NCI-H748 (cell line): ENCODE data around the gene TP53I11.

ENCODE experiments used
- DNase-seq: peaks from one replicate; lab custom pipeline; 2025; ENCODE audit not compliant: unreplicated experiment; lab: John Stamatoyannopoulos, UW

Gene TP53I11

GRCh38 chr11:44916331-44916730 is 34.4 kb downstream of the TP53I11 start:
- no peak for DNase-seq

GRCh38 chr11:44915621-44916020 is 35.1 kb downstream of the TP53I11 start:
- no peak for DNase-seq

GRCh38 chr11:44915004-44915403 is 35.7 kb downstream of the TP53I11 start:
- no peak for DNase-seq

GRCh38 chr11:44914105-44914504 is 36.6 kb downstream of the TP53I11 start:
- DNase-seq, result no peak

GRCh38 chr11:44913502-44913901 is 37.2 kb downstream of the TP53I11 start:
- no peak for DNase-seq

GRCh38 chr11:44912270-44912987 is 38.3 kb downstream of the TP53I11 start:
- no peak for DNase-seq

GRCh38 chr11:44911029-44911814 is 39.5 kb downstream of the TP53I11 start:
- DNase-seq, result peak; percentile 86

GRCh38 chr11:44910591-44910990 is 40.1 kb downstream of the TP53I11 start:
- no peak for DNase-seq

- no peak for DNase-seq
These were observed 41.1 kb downstream of the TP53I11 start for GRCh38 chr11:44909557-44909956.

GRCh38 chr11:44906649-44907048 is 44.0 kb downstream of the TP53I11 start:
- DNase-seq, result no peak

- no peak for DNase-seq
These were observed 45.4 kb downstream of the TP53I11 start for GRCh38 chr11:44905131-44905866.

- DNase-seq, result no peak
These were observed 46.2 kb downstream of the TP53I11 start for GRCh38 chr11:44904261-44905020.

GRCh38 chr11:44903518-44903917 is 47.2 kb downstream of the TP53I11 start:
- DNase-seq, result no peak

- DNase-seq, result no peak
These were observed 47.6 kb downstream of the TP53I11 start for GRCh38 chr11:44903035-44903434.

GRCh38 chr11:44901786-44902185 is 48.9 kb downstream of the TP53I11 start:
- DNase-seq, result no peak

- DNase-seq, result no peak
These were observed 49.5 kb downstream of the TP53I11 start for GRCh38 chr11:44901120-44901633.

GRCh38 chr11:44899959-44900358 is 50.7 kb downstream of the TP53I11 start:
- DNase-seq, result no peak

GRCh38 chr11:44893846-44894617 is 56.7 kb downstream of the TP53I11 start:
- peak; percentile 76 for DNase-seq

- DNase-seq, result no peak
These were observed 57.3 kb downstream of the TP53I11 start for GRCh38 chr11:44893308-44893822.

GRCh38 chr11:44892843-44893242 is 57.8 kb downstream of the TP53I11 start:
- no peak for DNase-seq
